Activated T-cell treated with anti-CD3 and anti-CD28 coated beads, Interleukin-2, amount 50 U/mL, for 24 hours (primary cell): ENCODE measurements around the gene YAF2.
"Not testable (repeated sequence)": the region's sequence is repeated elsewhere in the genome, so short reads cannot be mapped to it uniquely, and the experiment has no call there.

ENCODE experiments used
- DNase-seq: peaks from one replicate; pipeline ENCODE4 v3.0.0-alpha.2; 2020
- H3K27ac Mint-ChIP-seq: 2 replicates; pipeline ENCODE4 v1.8.0; 2020; ENCODE audit warnings: mild to moderate bottlenecking, mixed read lengths
- H3K27me3 Mint-ChIP-seq: 2 replicates; pipeline ENCODE4 v1.8.0; 2020; ENCODE audit warnings: mixed read lengths
- H3K36me3 Mint-ChIP-seq: 2 replicates; pipeline ENCODE4 v1.8.0; 2020; ENCODE audit warnings: low read depth, mixed read lengths
- H3K4me1 Mint-ChIP-seq: 2 replicates; pipeline ENCODE4 v1.8.0; 2020; ENCODE audit warnings: low read depth, mixed read lengths
- H3K4me3 Mint-ChIP-seq: 2 replicates; pipeline ENCODE4 v1.8.0; 2020; ENCODE audit warnings: mild to moderate bottlenecking, moderate library complexity, mixed read lengths
- H3K9me3 Mint-ChIP-seq: 2 replicates; pipeline ENCODE4 v1.8.0; 2020; ENCODE audit warnings: mixed read lengths

The YAF2 gene

GRCh38 chr12:42196723-42197603 lies 41.1 kb downstream of the YAF2 start:
- no peak for DNase-seq
- H3K4me1 Mint-ChIP-seq: peaks cover 6% of the 10 kb centered on the region
- H3K36me3 Mint-ChIP-seq: peaks cover 72% of the 10 kb centered on the region
- no peak overlapping the region for H3K4me3 Mint-ChIP-seq
- H3K27ac Mint-ChIP-seq: no peak overlapping the region
- no peaks in the 10 kb centered on the region for H3K9me3 Mint-ChIP-seq
- no peaks in the 10 kb centered on the region for H3K27me3 Mint-ChIP-seq

DNA sequence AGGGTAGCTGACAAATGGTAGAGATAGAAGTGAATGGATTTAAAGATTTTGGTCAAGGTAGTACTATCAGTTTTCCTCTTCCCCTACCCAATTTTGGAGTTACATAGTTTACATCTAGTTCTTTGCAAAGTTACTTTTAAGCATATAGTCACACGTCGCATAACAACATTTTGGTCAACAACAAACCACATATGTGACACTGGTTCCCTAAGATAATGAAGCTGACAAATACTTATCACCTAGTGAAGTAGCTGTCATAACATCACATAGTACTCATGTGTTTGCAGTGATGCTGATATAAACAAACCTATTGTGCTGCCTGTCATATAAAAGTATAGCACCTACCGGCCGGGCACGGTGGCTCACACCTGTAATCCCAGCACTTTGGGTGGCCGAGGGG lies 45.4 kb downstream of the YAF2 start:
- H3K27me3 Mint-ChIP-seq: no peaks in the 10 kb centered on the region
- peaks cover 49% of the 10 kb centered on the region for H3K36me3 Mint-ChIP-seq
- peaks cover 10% of the 10 kb centered on the region for H3K4me1 Mint-ChIP-seq
- H3K9me3 Mint-ChIP-seq: no peaks in the 10 kb centered on the region
- no peak for DNase-seq
- no peak overlapping the region for H3K27ac Mint-ChIP-seq
- H3K4me3 Mint-ChIP-seq: no peak overlapping the region

DNA sequence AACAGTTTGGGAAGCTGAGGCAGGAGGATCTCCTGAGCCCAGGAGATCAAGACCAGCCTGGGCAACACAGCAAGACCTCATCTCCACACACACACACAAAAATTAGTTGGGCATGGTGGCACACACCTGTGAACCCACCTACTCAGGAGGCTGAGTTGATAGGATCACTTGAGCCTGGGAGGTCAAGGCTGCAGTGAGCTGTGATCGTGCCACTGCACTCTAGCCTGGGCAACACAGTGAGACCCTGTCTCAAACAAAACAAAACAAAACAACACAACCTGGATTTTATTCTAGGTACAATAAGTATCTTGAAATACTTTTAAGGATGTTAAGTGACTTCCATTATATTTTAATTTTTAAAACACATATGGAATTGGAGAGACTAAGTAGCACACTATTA lies 45.8 kb downstream of the YAF2 start:
- DNase-seq: no peak
- H3K27me3 Mint-ChIP-seq: no peaks in the 10 kb centered on the region
- H3K27ac Mint-ChIP-seq: no peak overlapping the region
- peaks cover 10% of the 10 kb centered on the region for H3K4me1 Mint-ChIP-seq
- H3K36me3 Mint-ChIP-seq: peaks cover 46% of the 10 kb centered on the region
- H3K4me3 Mint-ChIP-seq: no peak overlapping the region
- no peaks in the 10 kb centered on the region for H3K9me3 Mint-ChIP-seq

- Mint-ChIP-seq H3K9me3 (no peaks in the 10 kb centered on the region), H3K4me3 (no peak overlapping the region), H3K4me1 (peaks cover 8% of the 10 kb centered on the region), H3K36me3 (peaks cover 35% of the 10 kb centered on the region), H3K27ac (no peak overlapping the region), H3K27me3 (no peaks in the 10 kb centered on the region)
- no peak for DNase-seq
These were observed 47.7 kb downstream of the YAF2 start for GRCh38 chr12:42190376-42190775.

GRCh38 chr12:42188275-42188674 lies 49.8 kb downstream of the YAF2 start:
- Mint-ChIP-seq H3K4me1 (peaks cover 17% of the 10 kb centered on the region), H3K36me3 (peaks cover 35% of the 10 kb centered on the region)
- not testable (repeated sequence) for H3K4me3 Mint-ChIP-seq, H3K27ac Mint-ChIP-seq, H3K9me3 Mint-ChIP-seq, H3K27me3 Mint-ChIP-seq, DNase-seq

GRCh38 chr12:42187799-42188198 lies 50.2 kb downstream of the YAF2 start:
- DNase-seq: no peak
- Mint-ChIP-seq H3K4me1 (peaks cover 22% of the 10 kb centered on the region), H3K27me3 (no peaks in the 10 kb centered on the region), H3K4me3 (no peak overlapping the region), H3K9me3 (no peaks in the 10 kb centered on the region), H3K27ac (no peak overlapping the region), H3K36me3 (peaks cover 37% of the 10 kb centered on the region)

GRCh38 chr12:42186793-42187192 lies 51.3 kb downstream of the YAF2 start:
- Mint-ChIP-seq H3K4me1 (peaks cover 30% of the 10 kb centered on the region), H3K36me3 (peaks cover 34% of the 10 kb centered on the region), H3K27ac (no peak overlapping the region), H3K27me3 (no peaks in the 10 kb centered on the region), H3K9me3 (no peaks in the 10 kb centered on the region), H3K4me3 (no peak overlapping the region)
- no peak for DNase-seq

- Mint-ChIP-seq H3K36me3 (peaks cover 47% of the 10 kb centered on the region), H3K9me3 (no peaks in the 10 kb centered on the region), H3K4me1 (peaks cover 24% of the 10 kb centered on the region), H3K4me3 (no peak overlapping the region), H3K27me3 (no peaks in the 10 kb centered on the region), H3K27ac (no peak overlapping the region)
- DNase-seq: no peak
These were observed 55.7 kb downstream of the YAF2 start for GRCh38 chr12:42182394-42182793.

GRCh38 chr12:42180990-42181596 lies 57.0 kb downstream of the YAF2 start:
- peaks cover 5% of the 10 kb centered on the region for H3K9me3 Mint-ChIP-seq
- no peaks in the 10 kb centered on the region for H3K27me3 Mint-ChIP-seq
- no peak for DNase-seq
- no peak overlapping the region for H3K27ac Mint-ChIP-seq
- H3K4me3 Mint-ChIP-seq: no peak overlapping the region
- H3K4me1 Mint-ChIP-seq: peaks cover 24% of the 10 kb centered on the region
- H3K36me3 Mint-ChIP-seq: peaks cover 55% of the 10 kb centered on the region

GRCh38 chr12:42178101-42178500 lies 59.9 kb downstream of the YAF2 start:
- H3K27me3 Mint-ChIP-seq: no peaks in the 10 kb centered on the region
- H3K4me3 Mint-ChIP-seq: no peak overlapping the region
- H3K4me1 Mint-ChIP-seq: peaks cover 22% of the 10 kb centered on the region
- peaks cover 8% of the 10 kb centered on the region for H3K9me3 Mint-ChIP-seq
- peaks cover 47% of the 10 kb centered on the region for H3K36me3 Mint-ChIP-seq
- no peak overlapping the region for H3K27ac Mint-ChIP-seq
- no peak for DNase-seq

DNA sequence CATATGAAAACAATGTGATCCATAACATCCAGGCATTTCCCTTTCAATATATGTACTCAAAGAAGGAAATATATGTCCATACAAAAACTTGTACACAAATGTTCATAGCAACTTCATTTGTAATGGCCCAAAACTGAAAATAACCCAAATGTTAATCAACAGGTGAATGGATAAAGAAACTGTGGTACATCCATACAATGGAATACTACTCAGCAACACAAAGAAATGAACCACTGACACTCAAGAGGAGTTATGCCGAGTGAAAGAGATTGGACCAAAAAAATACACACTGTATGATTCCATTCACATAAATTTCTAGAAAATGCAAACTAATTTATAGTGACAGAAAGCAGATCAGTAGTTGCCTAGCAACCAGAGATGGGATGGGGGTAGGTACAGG lies 63.1 kb downstream of the YAF2 start:
- Mint-ChIP-seq H3K27me3 (no peaks in the 10 kb centered on the region), H3K27ac (no peak overlapping the region), H3K4me3 (no peak overlapping the region), H3K9me3 (peaks cover 8% of the 10 kb centered on the region), H3K36me3 (peaks cover 46% of the 10 kb centered on the region), H3K4me1 (peaks cover 12% of the 10 kb centered on the region)
- DNase-seq: no peak

DNA sequence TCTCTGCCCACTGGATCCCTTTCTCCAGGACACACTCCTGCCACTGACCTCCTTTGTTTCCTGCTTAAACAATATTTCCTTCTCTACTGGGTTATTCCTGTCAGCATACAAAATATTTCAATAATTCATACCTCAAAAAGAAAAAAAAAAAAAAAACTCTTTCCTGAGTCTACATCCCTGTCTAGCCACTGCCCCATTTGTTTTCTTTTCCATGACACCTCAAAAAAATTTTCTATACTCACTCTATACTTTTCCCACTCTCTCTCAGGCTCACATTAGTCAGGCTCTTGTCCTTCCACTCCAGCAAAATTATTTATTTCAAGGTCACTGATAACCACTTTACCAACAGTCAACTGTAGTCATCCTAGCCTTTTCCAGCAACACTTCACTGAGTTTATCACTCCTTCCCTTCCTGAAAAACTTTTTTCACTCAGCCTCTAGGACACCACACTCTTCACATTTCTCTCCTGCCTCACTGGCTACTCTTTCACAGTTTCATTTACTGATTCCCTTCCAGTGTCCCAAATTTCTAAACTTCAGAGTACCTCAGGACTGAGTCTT lies 64.0 kb downstream of the YAF2 start:
- H3K27me3 Mint-ChIP-seq: no peaks in the 10 kb centered on the region
- no peak overlapping the region for H3K27ac Mint-ChIP-seq
- no peak for DNase-seq
- H3K9me3 Mint-ChIP-seq: peaks cover 8% of the 10 kb centered on the region
- no peak overlapping the region for H3K4me3 Mint-ChIP-seq
- peaks cover 12% of the 10 kb centered on the region for H3K4me1 Mint-ChIP-seq
- peaks cover 47% of the 10 kb centered on the region for H3K36me3 Mint-ChIP-seq

- Mint-ChIP-seq H3K27me3 (no peaks in the 10 kb centered on the region), H3K36me3 (peaks cover 43% of the 10 kb centered on the region), H3K4me3 (no peak overlapping the region), H3K9me3 (peaks cover 8% of the 10 kb centered on the region), H3K27ac (no peak overlapping the region), H3K4me1 (peaks cover 11% of the 10 kb centered on the region)
- no peak for DNase-seq
These were observed 65.4 kb downstream of the YAF2 start for GRCh38 chr12:42172441-42173210.

GRCh38 chr12:42167711-42168110 lies 70.3 kb downstream of the YAF2 start:
- H3K4me3 Mint-ChIP-seq: no peak overlapping the region
- no peak for DNase-seq
- peaks cover 20% of the 10 kb centered on the region for H3K4me1 Mint-ChIP-seq
- no peaks in the 10 kb centered on the region for H3K27me3 Mint-ChIP-seq
- no peaks in the 10 kb centered on the region for H3K9me3 Mint-ChIP-seq
- H3K36me3 Mint-ChIP-seq: peaks cover 26% of the 10 kb centered on the region
- no peak overlapping the region for H3K27ac Mint-ChIP-seq
